ENCODE data around the gene RASL10A.

RASL10A gene

GRCh38 chr22:29311464-29312217 lies 3.9 kb downstream of the RASL10A start:
- Histone ChIP-seq H3K27me3 (replicated peaks; ENCODE audit: control insufficient read depth, insufficient read depth, low read length, poor library complexity, severe bottlenecking) (peaks cover 16% of the 10 kb centered on the region), H3K4me3 (ENCODE audit: insufficient read depth, low read depth, low read length, poor library complexity, severe bottlenecking) (no peak overlapping the region), H3K36me3 (ENCODE audit: control insufficient read depth, insufficient read depth, low read length) (no peaks in the 10 kb centered on the region), H3K9me3 (ENCODE audit: control insufficient read depth, low read length) (no peaks in the 10 kb centered on the region), H3K4me1 (ENCODE audit: control insufficient read depth, insufficient read depth, low read length, poor library complexity, severe bottlenecking) (peaks cover 44% of the 10 kb centered on the region), H3K27ac (ENCODE audit: insufficient read depth, low read length, poor library complexity, severe bottlenecking) (no peak overlapping the region)
- no peak for DNase-seq

GRCh38 chr22:29310863-29311339 lies 4.6 kb downstream of the RASL10A start:
- peaks cover 45% of the 10 kb centered on the region for H3K4me1 ChIP-seq (ENCODE audit: control insufficient read depth, insufficient read depth, low read length, poor library complexity, severe bottlenecking)
- no peak overlapping the region for H3K4me3 ChIP-seq (ENCODE audit: insufficient read depth, low read depth, low read length, poor library complexity, severe bottlenecking)
- DNase-seq: peak; percentile 32 to 36 (median 33)
- H3K9me3 ChIP-seq (ENCODE audit: control insufficient read depth, low read length): no peaks in the 10 kb centered on the region
- no peak overlapping the region for H3K27ac ChIP-seq (ENCODE audit: insufficient read depth, low read length, poor library complexity, severe bottlenecking)
- no peaks in the 10 kb centered on the region for H3K36me3 ChIP-seq (ENCODE audit: control insufficient read depth, insufficient read depth, low read length)
- H3K27me3 ChIP-seq (replicated peaks; ENCODE audit: control insufficient read depth, insufficient read depth, low read length, poor library complexity, severe bottlenecking): peaks cover 16% of the 10 kb centered on the region

DNA sequence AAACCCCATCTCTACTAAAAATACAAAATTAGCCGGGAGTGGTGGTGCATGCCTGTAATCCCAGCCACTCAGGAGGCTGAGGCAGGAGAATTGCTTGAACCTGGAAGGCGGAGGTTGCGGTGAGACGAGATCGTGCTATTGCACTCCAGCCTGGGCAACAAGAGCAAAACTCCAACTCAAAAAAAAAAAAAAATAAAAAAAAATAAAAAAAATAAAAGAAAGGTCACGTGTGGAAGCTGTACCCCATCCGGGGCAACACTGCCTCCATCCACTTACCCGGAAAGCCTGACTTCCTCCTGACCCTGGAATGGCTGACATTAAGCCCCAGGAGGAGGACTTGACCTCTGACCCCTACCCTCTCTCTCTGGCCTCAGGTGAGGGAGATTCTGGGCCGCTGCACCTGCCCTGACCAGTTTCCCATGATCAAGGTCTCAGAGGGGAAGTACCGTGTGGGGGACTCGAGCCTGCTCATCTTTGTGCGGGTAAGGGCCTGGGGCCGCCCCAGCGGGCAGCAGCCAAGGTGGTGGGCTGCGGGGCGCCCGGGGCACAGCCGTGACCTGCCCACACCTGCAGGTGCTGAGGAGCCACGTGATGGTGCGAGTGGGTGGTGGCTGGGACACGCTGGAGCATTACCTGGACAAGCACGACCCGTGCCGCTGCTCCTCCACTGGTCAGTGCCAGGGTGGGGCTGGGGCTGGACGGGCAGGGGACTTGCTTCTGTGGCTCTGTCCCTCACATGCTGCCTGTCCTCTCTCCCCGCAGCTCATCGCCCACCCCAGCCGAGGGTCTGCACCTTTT lies 5.2 kb downstream of the RASL10A start:
- Histone ChIP-seq H3K9me3 (ENCODE audit: control insufficient read depth, low read length) (no peaks in the 10 kb centered on the region), H3K27ac (ENCODE audit: insufficient read depth, low read length, poor library complexity, severe bottlenecking) (no peak overlapping the region), H3K4me3 (ENCODE audit: insufficient read depth, low read depth, low read length, poor library complexity, severe bottlenecking) (no peak overlapping the region), H3K27me3 (replicated peaks; ENCODE audit: control insufficient read depth, insufficient read depth, low read length, poor library complexity, severe bottlenecking) (peaks cover 16% of the 10 kb centered on the region), H3K36me3 (ENCODE audit: control insufficient read depth, insufficient read depth, low read length) (no peaks in the 10 kb centered on the region), H3K4me1 (ENCODE audit: control insufficient read depth, insufficient read depth, low read length, poor library complexity, severe bottlenecking) (peaks cover 43% of the 10 kb centered on the region)
- DNase-seq: no peak

GRCh38 chr22:29309332-29310064 lies 6.0 kb downstream of the RASL10A start:
- H3K4me1 ChIP-seq (ENCODE audit: control insufficient read depth, insufficient read depth, low read length, poor library complexity, severe bottlenecking): peaks cover 39% of the 10 kb centered on the region
- no peak overlapping the region for H3K27ac ChIP-seq (ENCODE audit: insufficient read depth, low read length, poor library complexity, severe bottlenecking)
- no peaks in the 10 kb centered on the region for H3K9me3 ChIP-seq (ENCODE audit: control insufficient read depth, low read length)
- no peaks in the 10 kb centered on the region for H3K36me3 ChIP-seq (ENCODE audit: control insufficient read depth, insufficient read depth, low read length)
- DNase-seq: no peak
- no peak overlapping the region for H3K4me3 ChIP-seq (ENCODE audit: insufficient read depth, low read depth, low read length, poor library complexity, severe bottlenecking)
- H3K27me3 ChIP-seq (replicated peaks; ENCODE audit: control insufficient read depth, insufficient read depth, low read length, poor library complexity, severe bottlenecking): peaks cover 16% of the 10 kb centered on the region

GRCh38 chr22:29308791-29309262 lies 6.7 kb downstream of the RASL10A start:
- H3K27me3 ChIP-seq (replicated peaks; ENCODE audit: control insufficient read depth, insufficient read depth, low read length, poor library complexity, severe bottlenecking): peaks cover 12% of the 10 kb centered on the region
- H3K36me3 ChIP-seq (ENCODE audit: control insufficient read depth, insufficient read depth, low read length): no peaks in the 10 kb centered on the region
- peaks cover 32% of the 10 kb centered on the region for H3K4me1 ChIP-seq (ENCODE audit: control insufficient read depth, insufficient read depth, low read length, poor library complexity, severe bottlenecking)
- no peak overlapping the region for H3K27ac ChIP-seq (ENCODE audit: insufficient read depth, low read length, poor library complexity, severe bottlenecking)
- no peak for DNase-seq
- H3K9me3 ChIP-seq (ENCODE audit: control insufficient read depth, low read length): no peaks in the 10 kb centered on the region
- H3K4me3 ChIP-seq (ENCODE audit: insufficient read depth, low read depth, low read length, poor library complexity, severe bottlenecking): no peak overlapping the region

DNA sequence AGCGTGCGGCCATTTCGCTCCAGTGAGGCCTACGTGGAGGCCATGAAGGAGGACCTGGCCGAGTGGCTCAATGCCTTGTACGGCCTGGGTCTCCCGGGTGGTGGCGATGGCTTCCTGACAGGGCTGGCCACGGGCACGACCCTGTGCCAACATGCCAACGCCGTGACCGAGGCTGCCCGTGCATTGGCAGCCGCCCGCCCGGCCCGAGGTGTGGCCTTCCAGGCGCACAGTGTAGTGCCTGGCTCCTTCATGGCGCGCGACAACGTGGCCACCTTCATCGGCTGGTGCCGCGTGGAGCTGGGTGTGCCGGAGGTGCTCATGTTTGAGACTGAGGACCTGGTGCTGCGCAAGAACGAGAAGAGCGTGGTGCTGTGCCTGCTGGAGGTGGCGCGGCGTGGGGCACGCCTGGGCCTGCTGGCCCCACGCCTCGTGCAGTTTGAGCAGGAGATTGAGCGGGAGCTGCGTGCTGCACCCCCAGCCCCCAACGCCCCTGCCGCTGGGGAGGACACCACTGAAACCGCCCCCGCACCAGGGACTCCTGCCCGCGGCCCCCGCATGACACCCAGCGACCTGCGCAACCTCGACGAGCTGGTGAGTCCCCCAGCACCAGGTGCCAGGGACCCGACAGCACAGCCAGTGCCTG lies 7.2 kb downstream of the RASL10A start:
- H3K36me3 ChIP-seq (ENCODE audit: control insufficient read depth, insufficient read depth, low read length): no peaks in the 10 kb centered on the region
- H3K27ac ChIP-seq (ENCODE audit: insufficient read depth, low read length, poor library complexity, severe bottlenecking): no peak overlapping the region
- no peaks in the 10 kb centered on the region for H3K9me3 ChIP-seq (ENCODE audit: control insufficient read depth, low read length)
- H3K4me1 ChIP-seq (ENCODE audit: control insufficient read depth, insufficient read depth, low read length, poor library complexity, severe bottlenecking): peaks cover 31% of the 10 kb centered on the region
- no peak overlapping the region for H3K4me3 ChIP-seq (ENCODE audit: insufficient read depth, low read depth, low read length, poor library complexity, severe bottlenecking)
- peaks cover 6% of the 10 kb centered on the region for H3K27me3 ChIP-seq (replicated peaks; ENCODE audit: control insufficient read depth, insufficient read depth, low read length, poor library complexity, severe bottlenecking)
- DNase-seq: no peak

DNA sequence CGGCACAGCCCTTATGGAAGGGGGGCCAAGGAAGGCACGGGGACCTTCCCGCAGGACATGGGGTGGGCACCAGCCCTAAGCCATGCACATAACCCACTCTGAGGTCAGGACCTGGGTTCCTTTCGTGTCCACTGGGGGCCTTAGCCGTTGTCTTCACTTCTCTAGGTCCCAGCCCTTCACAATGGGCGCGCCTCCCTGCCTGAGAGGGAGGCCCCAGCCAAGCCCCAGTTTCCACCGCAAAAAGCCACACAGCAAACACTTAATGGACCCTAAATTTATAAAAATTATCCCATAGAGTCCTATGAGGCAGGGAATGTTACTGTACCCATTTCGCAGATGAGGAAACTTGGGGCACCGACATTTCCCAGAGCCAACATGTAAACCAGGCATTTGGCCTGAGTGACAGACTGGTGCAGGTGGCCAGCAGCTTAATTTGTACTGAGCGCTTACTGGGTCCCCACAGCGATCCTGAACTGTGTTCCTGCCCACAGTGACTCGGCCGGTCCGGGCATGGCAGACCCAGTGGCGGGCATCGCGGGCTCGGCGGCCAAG lies 7.8 kb downstream of the RASL10A start:
- Histone ChIP-seq H3K27ac (ENCODE audit: insufficient read depth, low read length, poor library complexity, severe bottlenecking) (no peak overlapping the region), H3K36me3 (ENCODE audit: control insufficient read depth, insufficient read depth, low read length) (no peaks in the 10 kb centered on the region), H3K27me3 (replicated peaks; ENCODE audit: control insufficient read depth, insufficient read depth, low read length, poor library complexity, severe bottlenecking) (peaks cover under 1% of the 10 kb centered on the region), H3K9me3 (ENCODE audit: control insufficient read depth, low read length) (no peaks in the 10 kb centered on the region), H3K4me3 (ENCODE audit: insufficient read depth, low read depth, low read length, poor library complexity, severe bottlenecking) (no peak overlapping the region), H3K4me1 (ENCODE audit: control insufficient read depth, insufficient read depth, low read length, poor library complexity, severe bottlenecking) (peaks cover 31% of the 10 kb centered on the region)
- DNase-seq: no peak

DNA sequence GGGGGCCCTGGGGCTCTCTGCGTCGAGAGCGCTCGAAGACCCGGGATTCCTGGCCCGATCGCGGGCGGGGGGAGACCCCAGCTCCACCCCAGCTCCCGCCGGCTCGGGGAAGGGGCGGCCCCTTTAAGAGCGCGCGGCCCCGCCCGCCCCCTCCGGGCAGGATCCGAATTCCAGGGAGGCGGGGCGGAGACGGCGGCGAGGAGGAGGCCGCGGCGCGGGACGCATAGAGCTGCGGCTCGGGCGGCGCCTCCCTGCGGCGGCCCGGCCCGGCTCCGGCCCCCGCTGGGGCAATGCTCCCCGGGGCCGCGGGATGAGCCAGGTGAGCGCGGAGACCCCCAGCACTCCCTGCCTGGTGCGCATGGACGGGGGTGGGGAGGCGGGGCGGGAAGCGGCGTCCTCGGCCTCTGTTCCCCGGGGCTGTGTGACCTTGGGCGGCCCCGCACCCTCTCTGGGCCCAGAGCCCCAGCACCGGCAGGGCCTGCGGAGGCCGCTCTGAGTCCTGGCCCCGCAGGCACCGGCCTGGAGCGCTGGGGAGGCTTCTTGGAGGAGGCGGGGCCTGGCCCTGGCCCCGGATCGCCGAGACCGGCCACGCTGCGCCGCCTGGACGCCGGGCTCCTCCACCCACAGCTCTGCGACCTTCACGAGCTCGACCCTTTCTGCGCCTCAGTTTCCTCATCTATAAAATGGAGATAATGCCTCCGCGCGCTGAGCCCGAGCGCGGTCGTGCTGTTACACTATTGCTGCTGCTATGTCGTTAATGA lies 8.5 kb downstream of the RASL10A start:
- Histone ChIP-seq H3K9me3 (ENCODE audit: control insufficient read depth, low read length) (no peaks in the 10 kb centered on the region), H3K4me1 (ENCODE audit: control insufficient read depth, insufficient read depth, low read length, poor library complexity, severe bottlenecking) (peaks cover 31% of the 10 kb centered on the region), H3K27me3 (replicated peaks; ENCODE audit: control insufficient read depth, insufficient read depth, low read length, poor library complexity, severe bottlenecking) (no peaks in the 10 kb centered on the region), H3K4me3 (ENCODE audit: insufficient read depth, low read depth, low read length, poor library complexity, severe bottlenecking) (peak overlapping the region; percentile 73), H3K27ac (ENCODE audit: insufficient read depth, low read length, poor library complexity, severe bottlenecking) (peak overlapping the region; percentile 21), H3K36me3 (ENCODE audit: control insufficient read depth, insufficient read depth, low read length) (no peaks in the 10 kb centered on the region)
- DNase-seq: peak in 2 of 3 donors; percentile 15 to 19

All from effector memory CD4-positive, alpha-beta T cell (primary cell).